LoVo (cell line): ENCODE measurements around the gene NRSN1.

Experiments used
- DNase-seq: peaks from one replicate; pipeline ENCODE4 v3.0.0-alpha.2; 2016; ENCODE audit warnings: low spot score

Gene NRSN1, protein sequence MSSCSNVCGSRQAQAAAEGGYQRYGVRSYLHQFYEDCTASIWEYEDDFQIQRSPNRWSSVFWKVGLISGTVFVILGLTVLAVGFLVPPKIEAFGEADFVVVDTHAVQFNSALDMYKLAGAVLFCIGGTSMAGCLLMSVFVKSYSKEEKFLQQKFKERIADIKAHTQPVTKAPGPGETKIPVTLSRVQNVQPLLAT

DNA sequence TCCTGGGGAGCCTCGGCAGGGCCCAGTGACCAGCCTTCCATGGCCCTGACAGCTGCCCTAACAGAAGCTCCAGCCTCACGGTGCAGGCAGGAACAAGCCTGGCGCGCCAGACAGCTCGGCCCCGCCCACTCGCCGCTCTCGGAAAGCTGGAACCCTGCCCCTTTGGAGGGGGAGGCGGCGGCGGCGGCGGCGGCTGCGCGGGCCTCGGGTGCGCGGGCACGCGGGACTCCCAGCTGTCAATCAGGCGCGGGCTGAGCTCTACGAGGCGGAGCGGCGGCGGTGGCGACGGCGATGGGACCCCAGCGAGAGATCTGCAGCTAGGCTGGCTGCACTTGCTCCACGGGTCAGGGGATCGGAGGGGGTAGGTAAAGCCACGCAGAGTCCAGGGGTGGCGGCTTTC lies at the start of gene NRSN1:
Gene NRSN1, plus strand, starts transcription at position 236 of the 400 bp plus-strand sequence. CDS start 8,113 bp downstream, outside the sequence.
- DNase-seq, result no peak

DNA sequence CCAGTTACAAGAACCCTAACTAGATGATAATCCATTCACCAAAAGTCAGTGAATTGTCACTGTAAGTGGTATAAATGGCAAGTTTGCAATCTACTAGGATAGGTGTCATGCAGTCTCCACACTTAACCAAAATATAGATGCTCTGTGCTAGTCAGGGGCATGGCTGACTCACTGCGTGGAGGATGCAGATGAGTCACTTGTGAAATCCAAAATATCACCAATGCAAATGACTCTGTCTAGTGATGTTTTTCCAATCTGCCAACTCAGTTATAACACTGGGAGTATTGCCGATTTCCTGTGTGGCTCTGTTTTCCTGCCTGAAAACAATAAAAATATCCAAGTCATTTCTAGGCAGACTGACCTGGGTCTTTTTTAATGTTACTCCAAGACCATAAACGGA lies 47.8 kb upstream of the NRSN1 start:
- no peak for DNase-seq

DNA sequence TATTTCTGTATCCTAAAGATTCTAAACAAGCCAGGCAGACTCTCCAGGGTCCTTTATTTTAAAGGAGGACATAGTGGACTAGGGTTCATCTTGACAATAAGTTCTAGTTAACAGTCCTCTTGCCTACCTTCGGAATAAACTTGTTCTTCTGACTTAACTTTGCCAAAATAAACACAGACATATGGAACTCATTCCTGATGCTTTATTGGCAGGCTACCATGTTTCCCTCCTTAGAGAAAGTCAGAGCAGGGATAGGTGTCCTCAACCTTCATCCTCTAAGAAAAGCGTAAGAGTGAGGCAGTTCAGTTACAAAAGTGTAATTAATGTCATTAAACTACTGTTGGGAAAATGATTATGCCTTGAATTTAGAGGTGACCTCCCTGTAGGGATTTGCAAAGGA lies 46.9 kb upstream of the NRSN1 start:
- DNase-seq, result no peak

DNA sequence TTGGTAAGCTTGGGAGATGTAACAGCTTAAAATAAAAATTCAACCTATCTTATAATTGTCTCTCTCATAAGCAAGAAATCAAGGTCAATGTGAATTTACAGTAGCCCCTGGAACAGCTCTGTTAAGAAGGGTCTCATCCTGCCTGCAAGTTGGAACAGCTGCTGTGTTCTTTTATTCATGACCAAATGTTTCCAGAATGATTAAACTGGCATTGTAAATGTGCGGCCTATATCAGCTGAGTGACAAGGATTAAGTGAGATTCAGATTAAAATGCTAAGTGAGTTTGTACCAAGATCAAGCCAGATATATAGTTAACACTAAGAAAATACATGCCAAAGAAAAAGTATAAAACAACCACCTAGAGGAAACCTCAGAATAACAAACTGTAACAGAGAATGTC lies 45.3 kb upstream of the NRSN1 start:
- DNase-seq, result no peak

DNA sequence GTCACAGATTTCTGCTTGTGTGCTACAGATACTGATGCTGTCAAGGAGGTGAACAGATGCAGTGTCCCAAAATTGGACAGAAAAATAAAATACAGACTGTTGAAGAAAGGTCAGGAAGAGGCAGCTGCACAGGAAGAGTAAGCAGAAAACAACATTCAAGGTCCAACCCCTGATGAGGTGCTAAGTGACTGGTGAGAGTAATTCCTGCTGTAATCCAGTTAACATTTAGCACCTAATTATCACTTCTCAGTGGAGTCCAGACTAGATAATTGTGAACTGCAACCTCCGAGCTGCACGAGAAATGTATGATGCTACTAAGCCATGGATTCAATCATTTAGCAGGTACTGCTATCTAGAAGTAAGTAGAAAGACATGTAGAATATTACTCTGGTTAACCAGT lies 36.3 kb upstream of the NRSN1 start:
- no peak for DNase-seq

DNA sequence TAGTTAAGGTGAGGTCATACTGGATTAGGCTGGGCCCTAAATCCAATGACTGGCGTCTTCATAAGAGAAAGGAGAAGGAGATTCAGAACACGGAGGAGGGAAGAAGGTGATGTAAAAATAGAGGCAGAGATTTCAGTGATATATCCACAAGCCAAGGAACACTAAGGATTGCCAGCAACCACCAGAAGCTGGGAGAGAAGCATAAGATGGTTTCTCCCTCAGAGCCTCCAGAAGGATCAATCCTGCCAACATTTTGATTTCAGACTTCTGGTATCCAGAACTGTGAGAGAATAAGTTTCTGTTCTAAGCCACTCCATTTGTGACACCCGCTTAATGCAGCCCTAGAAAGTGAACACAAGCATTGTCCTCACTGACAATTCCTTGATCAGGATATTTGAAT lies 33.6 kb upstream of the NRSN1 start:
- no peak for DNase-seq

DNA sequence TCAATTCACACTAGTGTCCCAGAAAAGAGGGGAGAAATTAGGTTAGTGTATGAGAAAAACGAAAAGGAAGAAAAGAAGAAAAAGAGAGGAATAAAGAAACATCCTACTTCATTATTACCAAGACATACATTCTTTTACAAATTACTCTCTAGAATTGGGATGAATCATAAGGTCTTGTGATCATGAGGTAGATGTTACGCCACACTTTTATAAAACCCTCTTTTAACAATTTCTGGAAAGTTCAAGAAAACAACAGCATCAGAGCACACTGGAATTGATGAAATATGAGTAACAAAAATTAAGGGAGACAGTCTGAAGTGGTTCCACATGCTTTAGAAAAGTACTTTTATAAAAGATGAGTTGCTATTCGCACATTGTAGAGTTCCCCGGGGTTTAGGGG lies 32.6 kb upstream of the NRSN1 start:
- DNase-seq, result no peak

DNA sequence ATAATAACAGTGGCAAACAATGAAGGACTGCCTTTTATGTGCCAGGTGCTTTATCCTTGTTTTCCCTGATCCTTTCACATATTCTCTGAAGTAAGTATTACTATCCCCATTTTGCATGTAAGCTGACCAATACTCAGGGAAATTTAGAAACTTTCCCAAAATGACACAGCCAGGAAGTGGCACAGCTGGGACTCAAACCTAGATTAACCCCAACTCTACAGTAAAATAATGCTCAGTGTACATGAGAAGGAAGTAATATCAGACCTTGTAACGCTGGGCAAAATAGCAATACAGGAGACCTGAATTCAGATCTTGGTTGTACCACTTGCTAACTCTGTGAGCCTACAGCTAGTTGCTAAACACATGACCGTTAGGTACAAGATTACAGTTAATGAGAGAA lies 26.8 kb upstream of the NRSN1 start:
- DNase-seq, result no peak

DNA sequence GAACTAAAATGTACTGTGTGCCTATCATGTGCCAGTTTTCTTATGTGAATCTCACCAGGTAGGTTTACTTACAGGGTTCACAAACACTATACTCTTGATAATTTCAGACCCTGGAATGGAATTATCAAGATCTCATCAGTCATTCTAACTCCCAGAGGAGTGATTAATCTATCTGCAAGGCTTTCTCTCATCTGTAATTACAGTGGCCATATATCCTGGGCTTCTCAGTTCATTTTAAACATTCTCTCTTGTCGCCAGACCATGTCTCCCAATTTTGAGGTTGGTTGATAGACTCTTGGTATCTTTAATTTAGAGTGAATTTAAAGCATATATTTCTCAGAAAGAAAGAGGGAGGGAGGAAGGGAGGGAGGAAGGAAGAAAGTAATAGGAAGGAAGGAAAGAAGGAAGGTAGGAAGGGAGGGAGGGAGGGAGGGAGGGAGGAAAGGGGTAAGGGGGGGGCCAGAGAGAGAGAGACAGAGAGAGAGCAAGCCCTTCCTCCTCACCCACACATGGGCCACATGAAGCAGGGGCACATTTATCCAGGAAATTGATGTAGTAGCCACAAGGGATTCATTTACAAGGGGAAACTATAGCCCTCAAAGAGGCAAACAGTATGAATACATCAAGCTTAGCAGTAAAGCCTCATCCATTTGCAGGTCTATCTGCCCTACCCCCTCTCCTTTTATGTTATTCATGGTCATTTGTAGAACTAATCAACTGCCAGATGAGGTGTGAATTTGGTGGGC lies 25.8 kb upstream of the NRSN1 start:
- no peak for DNase-seq

DNA sequence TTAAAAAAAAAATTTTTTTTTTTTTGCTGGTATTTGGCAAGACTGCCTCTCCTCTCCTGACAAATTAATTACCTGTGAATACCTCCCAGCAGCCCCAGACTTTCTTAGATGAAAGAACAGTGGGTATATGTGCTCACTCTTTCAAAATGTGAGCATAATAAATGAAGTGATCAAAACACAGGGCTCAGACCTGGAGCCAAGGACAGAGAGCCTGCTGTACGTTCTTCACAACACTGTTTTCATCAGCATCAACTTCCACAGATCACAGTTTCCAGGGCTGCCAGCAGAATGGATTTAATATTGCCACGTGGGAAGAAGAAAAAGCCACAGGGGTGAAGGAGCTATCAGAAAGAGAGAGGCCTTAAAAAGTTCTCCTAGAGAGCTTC lies 25.3 kb upstream of the NRSN1 start:
- no peak for DNase-seq

DNA sequence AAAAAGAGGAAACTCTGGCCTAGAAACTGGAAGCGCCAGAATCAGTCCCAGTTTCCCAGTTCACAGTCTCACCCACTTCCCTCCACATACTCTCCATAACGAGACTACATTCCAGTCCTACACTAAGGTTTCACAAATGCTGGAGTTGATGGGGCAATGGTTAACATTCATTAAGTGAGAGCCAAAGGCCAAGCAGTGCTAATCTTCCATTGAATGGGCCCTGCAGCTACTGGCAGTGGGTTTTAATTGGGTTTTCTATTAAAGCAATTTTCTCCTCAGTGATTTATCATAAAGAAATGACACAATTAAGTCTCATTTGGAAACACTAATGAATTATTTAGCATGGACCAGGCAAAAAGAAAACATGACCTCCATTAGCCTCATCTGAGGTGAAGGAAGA lies 20.8 kb upstream of the NRSN1 start:
- no peak for DNase-seq

DNA sequence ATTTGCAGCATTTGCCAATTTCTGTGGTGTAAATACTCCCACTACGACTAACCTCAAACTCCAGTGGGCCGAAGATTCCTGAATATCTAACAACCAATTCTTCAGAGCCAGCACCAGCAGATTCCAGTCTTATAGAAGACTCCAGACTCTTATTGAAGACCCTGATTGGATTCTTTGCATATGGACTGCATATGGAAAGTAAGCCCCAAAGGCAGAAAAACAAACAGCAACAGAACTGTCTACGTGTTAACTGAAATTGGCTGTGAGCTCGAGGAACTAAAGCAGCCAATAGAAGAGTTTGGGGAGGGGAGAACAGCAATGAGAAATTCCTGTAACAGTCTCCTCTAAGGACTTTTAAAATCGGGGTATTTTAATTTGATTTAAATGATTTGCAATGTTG lies 19.7 kb upstream of the NRSN1 start:
- DNase-seq, result no peak

DNA sequence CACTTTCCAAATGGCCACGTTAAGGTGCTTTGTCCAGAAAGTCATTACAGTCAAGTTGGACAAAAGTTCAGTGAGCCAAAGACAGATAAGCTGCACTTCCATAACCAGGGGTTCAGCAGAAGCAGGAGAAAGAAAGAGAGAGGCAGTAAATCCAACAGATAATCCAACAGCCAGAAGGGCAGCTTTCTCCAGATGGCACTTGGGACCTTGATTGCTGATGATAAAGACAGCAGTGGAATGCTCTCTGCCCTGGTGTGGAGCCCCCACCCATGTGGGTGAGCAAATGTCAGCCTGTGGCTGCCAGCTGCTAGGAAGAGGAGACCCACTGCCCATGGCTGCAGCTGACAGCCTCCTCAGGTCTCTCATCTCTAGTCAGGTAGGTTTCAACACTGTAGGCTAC lies 18.7 kb upstream of the NRSN1 start:
- no peak for DNase-seq

DNA sequence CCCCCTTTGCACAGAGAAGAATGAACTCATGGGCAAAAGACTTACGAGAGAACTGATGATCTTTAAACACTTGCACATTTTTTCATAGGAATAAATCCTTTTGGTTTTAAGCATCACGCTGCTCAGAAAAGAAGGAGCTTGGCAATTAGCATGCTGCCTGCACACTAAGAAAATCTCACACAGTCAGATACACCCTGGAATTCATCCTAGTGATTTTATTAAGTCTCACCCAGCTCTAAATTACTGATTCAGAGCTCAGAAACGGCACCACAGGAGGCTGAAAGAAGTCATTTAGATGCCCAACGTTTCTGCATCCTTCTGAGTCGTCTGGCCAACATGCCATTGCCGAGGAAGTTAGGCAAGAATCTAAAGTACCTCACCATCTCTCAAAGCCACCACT lies 18.0 kb upstream of the NRSN1 start:
- no peak for DNase-seq

DNA sequence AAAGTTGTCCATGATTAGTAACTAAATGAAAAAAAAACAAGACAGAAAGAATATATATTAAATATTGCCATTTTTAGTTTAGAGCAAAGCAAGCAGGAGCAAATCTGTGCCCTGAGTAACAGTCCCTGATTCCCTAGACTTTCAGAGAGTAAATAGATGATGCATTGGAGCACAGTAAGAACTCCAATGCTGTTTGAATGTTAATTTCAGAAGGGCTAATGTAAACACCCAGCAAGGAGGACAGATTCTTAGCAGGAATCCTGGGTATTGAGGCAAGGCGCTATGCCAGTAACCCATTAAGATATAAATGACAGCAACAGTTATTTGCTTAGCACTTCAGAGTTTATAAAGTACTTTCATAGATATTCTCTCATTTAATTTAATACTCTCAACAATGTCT lies 15.6 kb upstream of the NRSN1 start:
- DNase-seq, result no peak

DNA sequence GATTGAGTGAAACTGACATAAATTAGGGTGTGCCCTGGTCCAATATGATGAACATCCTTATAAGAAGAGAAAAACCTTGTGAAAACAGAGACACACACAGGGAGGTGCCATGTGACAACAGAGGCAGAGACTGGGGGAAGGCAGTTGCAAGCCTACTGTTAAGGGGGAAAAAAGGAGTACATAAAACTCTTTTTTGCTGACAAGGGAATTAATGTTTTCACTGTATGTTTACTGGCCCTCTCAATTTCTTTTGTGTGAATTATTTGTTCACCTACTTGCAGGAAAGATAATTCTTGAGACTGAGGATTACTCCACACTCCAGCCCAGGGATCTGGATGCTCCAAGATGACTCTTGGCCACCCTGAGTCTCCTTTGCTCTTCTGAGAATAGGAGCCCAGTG lies 12.1 kb upstream of the NRSN1 start:
- DNase-seq, result no peak

DNA sequence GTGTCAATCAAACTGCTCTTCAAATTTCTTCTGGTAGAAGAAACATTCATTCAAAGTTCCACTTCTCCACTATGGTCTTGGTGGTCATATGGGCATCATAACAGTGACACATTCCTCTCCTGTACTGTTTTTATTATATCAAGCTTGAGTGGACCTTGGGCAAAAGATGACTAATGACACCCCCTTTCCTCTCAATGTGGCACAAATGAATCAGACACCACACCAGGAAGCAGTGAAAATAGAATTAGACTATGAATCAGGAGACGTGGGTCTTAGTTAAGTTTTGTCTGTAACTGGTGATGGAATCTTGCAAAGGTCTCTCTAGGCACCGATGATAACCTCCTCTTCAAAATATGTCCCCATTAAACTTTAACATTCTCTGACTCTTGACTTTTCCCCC lies 9.0 kb upstream of the NRSN1 start:
- no peak for DNase-seq

DNA sequence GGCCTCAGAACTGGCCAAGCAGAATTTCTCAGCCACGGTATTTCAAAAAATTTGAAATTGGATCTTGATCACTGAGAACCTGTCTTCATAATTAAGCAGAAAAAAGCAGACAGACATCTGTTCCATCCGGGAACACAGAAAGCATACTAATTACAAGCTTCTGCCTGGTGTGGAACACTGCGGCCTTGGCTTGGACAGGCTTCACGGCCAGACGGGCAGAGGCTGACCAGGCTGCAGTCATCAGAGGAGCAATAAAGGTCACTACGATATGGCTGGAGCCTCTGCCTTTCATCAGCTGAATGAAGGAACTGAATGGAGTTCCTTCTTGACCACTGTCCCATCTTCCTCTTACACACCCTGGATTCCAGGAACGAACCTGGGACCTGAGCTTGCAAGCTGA lies 3.9 kb upstream of the NRSN1 start:
- DNase-seq, result no peak

DNA sequence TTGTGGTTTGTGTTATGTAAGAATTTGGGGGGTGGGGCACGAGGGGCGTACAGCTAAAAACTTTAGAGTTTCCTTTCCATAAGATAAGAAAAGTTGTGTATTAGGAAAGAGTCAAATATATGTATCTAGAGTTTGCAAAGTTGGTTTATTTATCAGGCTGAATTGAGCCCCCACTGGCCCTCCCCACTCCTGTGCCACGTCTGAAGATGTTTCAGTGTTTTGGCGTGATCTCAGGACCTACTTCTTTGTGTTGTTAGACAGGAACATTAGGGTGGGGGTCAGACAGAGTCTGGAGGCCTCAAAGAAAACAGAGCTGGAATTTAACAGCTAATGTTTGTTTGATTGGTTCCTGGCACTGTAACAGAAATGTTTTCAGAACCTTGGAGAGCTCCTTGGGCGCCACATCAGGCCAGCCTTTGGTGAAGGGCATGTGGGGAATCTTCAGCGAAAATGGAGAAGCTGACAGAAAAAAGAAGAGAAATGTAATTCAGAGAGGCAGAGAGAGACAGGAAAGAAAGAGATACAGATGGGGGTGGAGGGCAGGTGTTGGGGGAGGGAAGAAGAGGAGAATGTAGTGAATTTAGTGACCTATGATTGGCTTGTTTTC lies 674 bp downstream of the NRSN1 start:
- peak; percentile 64 for DNase-seq

DNA sequence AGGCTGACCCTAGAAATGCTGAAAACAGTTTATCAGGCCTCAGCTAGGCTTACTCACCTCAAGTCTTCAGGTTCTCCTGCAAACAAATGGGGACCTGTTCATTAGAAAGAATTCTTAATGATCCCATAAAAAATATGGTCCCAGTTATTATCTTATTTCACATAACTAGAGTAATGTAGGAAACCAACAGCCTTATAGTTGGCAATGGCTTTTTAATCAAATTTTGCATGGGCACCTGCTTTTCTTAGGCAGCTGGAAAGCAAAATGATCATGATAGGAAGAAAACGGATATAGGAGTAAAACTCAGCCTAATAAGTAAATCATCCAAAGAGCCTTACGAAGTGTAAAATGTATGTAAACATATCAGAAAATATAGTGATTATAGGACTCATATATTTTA lies 1.3 kb downstream of the NRSN1 start:
- DNase-seq, result no peak

DNA sequence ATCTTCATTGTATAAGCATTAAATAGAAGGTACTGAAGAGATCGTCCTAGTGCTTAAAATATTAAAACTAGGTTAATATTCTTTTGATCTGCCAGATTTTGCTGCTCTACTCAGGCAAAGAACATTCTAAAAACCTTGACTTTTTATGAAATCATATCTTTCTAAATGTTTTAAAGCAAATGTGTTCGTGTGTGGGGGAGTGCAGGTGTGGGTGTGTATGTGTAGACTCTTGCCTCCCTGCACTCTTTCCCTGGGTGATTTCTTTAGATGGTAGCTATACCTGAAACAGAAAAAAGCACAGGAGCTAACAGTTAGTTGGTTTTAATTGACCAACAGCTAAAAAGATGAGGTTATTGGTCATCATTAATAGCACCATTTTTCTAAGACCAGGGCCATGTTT lies 5.7 kb downstream of the NRSN1 start:
- DNase-seq, result no peak

DNA sequence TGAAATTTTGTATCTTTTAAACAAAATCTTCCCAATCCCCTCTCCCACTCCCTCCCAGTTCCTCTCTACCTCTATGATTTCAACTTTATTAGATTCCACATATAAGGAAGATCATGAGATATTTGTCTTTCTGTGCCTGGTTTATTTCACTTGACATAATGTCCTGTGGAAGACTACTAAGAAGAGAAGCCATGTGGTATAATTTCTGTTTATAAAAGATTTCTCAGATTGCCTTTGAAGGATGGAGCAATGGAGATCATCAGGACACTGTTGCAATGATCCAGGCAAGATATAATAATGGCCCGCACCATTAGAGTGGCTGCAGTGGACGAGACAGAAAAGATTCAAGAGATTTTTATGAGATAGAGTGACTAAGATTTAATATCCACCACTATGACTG lies 13.1 kb downstream of the NRSN1 start:
- no peak for DNase-seq

DNA sequence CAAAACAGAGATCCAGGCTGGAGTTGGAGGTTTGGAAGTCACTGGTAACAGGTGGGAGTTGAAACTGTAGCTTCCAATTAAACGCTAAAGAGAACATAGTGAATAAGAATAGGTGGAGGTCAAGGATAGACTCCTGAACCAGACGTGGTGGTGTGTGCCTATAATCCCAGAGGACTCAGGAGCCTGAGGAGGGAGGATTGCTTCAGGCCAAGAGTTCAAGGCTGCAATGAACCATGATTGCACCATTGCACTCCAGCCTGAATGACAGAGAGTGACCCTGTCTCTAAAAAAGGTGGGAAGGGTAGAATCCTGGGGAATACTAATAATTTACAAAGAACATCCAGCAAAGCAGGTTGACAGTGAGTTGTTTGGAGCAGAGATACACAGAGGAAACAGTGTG lies 13.6 kb downstream of the NRSN1 start:
- no peak for DNase-seq

DNA sequence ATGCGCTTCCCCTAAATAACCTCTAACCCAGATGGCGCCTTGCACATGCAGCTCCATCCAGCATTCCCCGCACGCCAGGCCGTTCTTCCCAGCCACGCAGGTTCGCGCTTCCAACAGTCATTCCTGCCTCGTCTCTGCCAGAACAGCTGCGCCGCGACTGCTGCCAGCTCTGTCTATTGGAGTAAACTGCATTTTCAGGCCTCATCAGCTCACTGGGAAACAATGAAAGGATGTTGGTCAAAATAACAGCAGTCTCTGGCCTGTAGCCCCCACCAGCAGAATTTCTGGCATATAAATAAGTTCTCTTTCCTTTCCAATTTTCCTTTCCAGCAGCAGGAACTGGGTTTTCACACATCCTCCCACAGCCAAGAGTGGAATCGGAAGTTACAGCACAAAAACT lies 14.6 kb downstream of the NRSN1 start:
- DNase-seq, result no peak
